ENCODE data around the gene MYO3B.
"Not testable (repeated sequence)": the region's sequence is repeated elsewhere in the genome, so short reads cannot be mapped to it uniquely, and the experiment has no call there.

Gene MYO3B

DNA sequence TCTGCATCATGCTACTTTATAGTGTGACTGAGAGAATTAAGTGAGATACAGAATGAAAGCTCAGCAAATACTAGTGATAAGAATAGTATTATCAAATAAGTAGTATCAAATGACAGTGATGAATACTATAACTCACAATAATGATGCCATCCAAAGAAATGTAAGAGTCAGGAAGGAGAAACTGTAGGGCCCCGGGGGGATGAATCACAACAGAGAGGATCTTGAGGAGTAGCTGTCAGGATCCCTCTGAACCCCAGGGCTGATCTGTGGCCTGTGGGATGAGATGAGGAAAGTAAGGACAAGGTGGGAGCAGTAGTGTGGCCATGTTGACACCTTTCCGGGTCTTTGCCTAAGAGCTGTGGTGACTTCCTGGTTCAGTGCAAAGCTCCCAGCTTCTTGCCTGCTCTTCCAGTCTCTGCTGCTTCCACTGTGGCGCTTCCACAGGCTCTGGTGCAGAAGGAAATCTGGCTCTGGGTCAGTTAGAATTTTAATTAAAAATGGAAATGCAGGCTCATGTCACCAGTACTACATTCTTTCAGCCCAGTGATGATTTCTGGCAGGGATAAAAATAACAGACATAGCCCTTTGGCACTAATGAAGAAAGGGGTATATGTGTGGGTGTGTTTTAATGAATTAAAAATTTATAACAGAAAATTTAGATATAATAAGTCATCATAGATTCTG is 166.9 kb downstream of the MYO3B start:
- no peak for DNase-seq

- no peak for DNase-seq
Measured at GRCh38 chr2:170345607-170346006, 167.7 kb downstream of the MYO3B start.

- not testable (repeated sequence) for DNase-seq
Measured at GRCh38 chr2:170349269-170349668, 171.3 kb downstream of the MYO3B start.

- DNase-seq, result no peak
Measured at GRCh38 chr2:170350929-170351826, 173.2 kb downstream of the MYO3B start.

- no peak for DNase-seq
Measured at GRCh38 chr2:170353723-170354122, 175.8 kb downstream of the MYO3B start.

- peak; percentile 72 for DNase-seq
Measured at GRCh38 chr2:170354388-170354787, 176.4 kb downstream of the MYO3B start.

DNA sequence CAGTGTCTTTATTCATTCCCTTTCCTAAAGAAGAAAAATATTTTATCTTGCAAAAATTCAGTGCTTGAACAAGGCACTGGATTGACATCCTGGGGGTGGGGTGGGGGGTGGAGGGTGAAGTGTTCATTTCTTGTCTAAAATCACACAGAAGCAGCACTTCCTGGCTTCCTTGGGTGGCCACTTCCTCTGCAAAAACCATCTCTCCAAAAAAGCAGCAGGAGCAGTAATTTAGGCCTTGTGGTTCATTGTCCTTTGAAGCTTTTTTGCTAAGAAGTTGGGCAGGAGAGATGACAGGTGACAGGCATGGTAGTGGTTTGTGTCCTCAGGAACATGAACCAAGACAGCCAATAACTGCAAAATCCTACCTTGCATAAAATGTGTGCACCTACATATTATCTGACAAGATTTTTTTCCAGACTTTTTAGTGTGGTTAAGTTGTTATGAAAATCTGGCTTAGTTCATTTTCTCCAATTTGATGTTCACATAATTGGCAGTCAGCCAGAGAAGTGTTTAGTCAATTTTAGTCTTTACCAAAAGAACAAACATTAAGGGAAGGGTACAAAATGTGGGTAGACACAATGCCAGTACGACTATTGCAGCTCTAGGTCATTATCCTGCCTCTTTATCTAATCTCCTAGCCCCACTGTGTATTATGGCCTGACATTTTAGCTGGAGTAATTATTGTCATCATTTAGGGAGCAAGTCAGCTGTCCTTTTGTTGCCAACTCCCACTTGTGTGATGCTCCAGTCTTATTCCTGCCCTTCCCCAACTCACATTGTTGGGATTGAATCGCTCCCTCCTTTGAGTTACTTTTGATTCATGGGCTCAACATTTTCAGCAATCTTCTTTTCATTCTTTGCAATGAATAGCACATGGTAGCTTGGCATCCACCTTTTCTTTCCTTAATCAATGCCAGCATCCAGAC is 177.2 kb downstream of the MYO3B start:
- DNase-seq, result no peak

DNA sequence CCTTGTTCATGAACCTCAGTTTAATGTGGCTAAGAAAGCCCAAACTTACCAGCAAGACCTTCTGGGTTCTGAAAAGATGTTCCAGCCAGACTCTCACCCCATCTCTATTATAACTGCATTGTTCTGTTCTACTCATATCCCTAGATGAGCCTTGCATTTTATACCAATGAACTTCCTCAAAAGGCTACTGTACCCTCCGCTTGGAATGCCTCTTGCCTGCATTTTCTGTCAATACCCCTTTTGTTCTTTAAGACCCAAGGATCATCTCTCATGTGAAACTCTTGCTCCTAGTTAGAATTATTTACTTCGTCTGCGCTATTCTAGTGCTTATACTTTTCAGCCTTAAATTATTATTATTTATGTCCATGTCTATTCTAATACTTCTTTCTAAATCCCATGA is 181.5 kb downstream of the MYO3B start:
- DNase-seq, result no peak

DNA sequence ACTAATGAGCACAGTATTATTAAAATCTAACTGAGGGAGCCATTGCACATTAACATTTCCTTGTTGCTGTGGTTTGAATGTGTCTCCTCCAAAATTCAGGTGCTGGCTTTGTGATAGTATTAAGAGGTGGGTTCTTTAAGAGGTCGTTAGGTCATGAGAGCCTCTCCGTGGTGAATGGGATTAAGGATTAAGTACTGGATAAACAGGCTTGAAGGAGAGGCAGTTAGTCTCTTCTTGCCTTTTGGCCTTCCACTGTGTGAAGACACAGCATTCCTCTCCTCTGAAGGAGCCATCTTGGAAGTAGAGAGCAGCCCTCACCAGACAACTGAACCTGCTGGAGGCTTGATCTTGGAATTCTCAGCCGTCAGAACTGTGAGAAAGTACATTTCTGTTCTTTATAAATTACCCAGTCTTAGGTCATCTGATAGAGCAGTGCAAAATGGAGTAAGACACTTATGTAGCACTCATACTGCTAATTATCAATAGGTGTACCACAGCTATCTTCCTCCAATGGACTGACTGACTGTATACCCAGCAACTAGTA is 182.7 kb downstream of the MYO3B start:
- DNase-seq, result no peak

- peak; percentile 65 for DNase-seq
Measured at GRCh38 chr2:170361090-170361936, 183.4 kb downstream of the MYO3B start.

- DNase-seq, result no peak
Measured at GRCh38 chr2:170362313-170362870, 184.4 kb downstream of the MYO3B start.

DNA sequence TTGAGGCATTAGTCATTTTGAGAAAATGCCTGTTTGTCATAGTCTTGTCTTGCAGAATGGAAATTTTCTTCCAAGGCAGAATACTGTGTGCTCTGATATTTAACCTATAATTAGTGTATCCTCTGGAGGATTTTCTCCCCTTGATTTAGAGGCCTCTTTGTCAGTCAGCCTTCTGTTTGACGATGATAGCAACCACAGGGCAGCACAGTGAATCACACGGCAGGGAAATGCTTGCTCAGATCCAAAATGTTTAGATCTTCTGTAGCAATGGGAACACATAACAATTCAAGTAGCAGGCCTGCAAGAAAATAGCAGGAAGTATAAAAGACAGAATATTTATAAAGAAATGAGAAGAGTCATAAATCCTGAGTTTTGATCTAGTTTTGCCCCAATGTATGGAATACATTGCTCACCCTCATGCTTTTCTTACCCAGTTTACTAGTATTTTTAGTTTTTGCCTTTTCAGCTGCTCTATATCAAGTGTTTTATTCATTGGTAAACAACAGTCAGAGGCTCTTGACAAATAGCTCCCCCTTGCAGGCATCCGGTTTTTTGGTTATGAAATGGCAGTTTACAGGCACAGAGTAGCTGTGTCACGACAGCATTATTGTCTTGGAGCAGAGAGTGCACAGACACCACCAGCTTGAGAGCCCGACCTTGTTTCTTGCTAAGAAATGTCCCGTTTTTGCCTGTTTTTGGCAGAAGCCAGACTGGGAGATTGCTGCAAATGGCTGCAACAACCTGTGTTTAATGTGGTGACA is 185.1 kb downstream of the MYO3B start:
- DNase-seq, result no peak

DNA sequence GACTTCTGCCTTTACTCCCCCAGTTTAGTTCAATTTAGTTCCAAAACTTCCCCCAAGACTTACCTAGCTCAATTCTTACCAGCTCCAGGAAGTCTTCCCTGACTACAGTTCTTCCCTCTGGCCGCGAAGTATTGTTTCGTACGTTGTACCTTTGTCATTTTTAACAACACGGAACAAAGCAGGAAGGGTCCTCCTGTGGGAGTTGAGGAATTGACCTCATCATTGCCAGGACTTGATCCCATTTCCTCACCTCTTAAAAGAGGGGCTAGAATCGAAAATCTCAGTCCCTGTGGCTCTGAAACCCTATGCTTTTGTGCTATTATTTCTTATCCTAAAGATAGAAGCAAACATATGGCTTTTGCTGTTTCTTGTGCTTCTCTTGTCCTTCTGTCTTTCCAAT is 187.1 kb downstream of the MYO3B start:
- DNase-seq, result no peak

- no peak for DNase-seq
Measured at GRCh38 chr2:170365686-170366085, 187.7 kb downstream of the MYO3B start.

GRCh38 chr2:170368370-170368769 is 190.4 kb downstream of the MYO3B start:
- no peak for DNase-seq

GRCh38 chr2:170369228-170369627 is 191.3 kb downstream of the MYO3B start:
- no peak for DNase-seq

DNA sequence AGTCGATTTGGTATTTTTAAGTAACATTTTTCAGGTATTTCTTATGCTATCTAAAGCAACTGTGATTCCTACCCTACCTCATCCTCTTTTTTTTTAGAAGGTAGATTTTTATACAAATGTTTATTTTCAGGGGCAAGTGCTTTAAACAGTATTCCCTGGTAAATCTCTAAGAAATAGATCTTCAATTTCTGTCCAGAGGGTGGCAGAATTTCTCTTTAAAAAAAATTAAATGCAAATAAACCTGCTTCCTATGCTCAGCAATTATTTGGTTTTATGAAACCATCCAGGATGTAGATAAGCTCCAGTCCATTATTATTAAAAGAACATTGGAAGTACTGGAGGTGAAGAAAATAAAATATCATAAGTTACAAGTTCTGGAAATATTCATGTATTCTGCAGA is 191.9 kb downstream of the MYO3B start:
- no peak for DNase-seq

DNA sequence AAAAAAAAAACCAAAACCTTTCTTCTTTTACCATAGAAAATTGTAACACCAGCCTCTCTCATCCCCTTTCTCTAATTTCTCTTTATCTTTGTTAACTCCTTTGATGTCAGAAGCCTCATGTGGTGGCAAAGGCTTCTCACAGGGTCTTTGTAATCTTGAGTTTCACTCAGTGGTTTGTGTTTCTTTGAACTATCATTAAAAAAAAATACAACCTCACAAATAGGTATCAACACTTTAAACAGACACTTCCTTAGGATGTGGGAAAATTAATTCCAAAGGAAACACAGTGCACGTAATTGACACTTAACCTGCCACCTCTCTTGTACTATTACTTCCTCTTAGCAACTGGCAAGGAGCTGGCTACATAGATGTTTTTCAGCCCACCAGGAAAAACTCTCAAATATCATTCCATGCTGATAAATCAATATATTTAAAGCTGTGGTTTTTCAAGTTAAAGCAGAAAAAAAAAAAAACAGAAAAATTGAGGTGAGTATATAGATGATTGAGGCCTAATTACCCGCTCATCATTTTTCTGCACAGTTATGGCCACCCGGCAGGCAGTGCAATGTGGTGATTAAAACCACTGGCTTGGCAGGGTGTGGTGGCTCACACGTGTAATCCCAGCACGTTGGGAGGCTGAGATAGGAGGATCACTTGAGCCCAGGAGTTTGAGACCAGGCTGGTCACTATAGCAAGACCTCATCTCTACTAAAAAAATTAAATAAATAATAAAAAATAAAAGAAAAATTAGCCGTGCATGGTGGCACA is 193.5 kb downstream of the MYO3B start:
- DNase-seq, result no peak

DNA sequence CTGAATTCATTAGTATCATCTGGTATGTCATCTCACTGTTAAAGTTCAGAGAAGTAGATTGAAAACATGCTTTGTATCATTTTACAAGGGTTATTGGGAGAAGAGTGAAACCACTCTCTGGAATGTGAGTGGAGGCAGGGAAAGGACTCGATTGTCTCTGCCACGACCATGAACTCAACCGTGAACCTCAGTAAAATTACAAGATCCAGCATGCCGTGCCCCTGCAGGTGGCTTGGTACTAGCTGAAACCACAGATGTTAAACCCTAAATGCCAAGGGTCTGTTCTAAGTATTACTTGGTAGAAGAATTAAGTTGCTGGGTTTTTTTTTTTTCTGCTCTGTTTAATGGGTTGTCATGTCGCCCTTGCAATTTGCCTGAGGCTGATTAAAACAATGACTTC is 197.2 kb downstream of the MYO3B start:
- DNase-seq, result no peak

Data from retina (tissue), 1 donor.